ENCODE results near the gene CAPN3. TPM values are rescaled to one million over a fixed set of nuclear protein-coding genes. Genes with fewer than 3 reads are reported as not detected.

Gene CAPN3
- total RNA-seq, 2 experiments from 2014 or later: 8.2 to 8.7 TPM

GRCh38 chr15:42359985-42360384 is 684 bp downstream of the CAPN3 start:
- Mint-ChIP-seq H3K4me3 (no peak overlapping the region), H3K4me1 (ENCODE audit: low read depth) (no peaks in the 10 kb centered on the region), H3K27me3 (no peaks in the 10 kb centered on the region), H3K27ac (no peak overlapping the region), H3K9me3 (no peaks in the 10 kb centered on the region), H3K36me3 (ENCODE audit: low read depth) (peaks cover 14% of the 10 kb centered on the region)
- ATAC-seq (ENCODE audit: poor library complexity): no peak
- Histone ChIP-seq H3K4me1 (ENCODE audit: insufficient read depth, low read length) (no peaks in the 10 kb centered on the region), H3K4me3 (ENCODE audit: low read length) (no peak overlapping the region), H3K36me3 (ENCODE audit: insufficient read depth, low read length) (peaks cover 5% of the 10 kb centered on the region), H3K27ac (ENCODE audit: low read depth in 1 of 2, low read length in 2 of 2) (no peak overlapping the region), H3K9me3 (ENCODE audit: control insufficient read depth in 1 of 2, insufficient read depth in 1 of 2, low read length in 2 of 2) (no peaks in the 10 kb centered on the region), H3K27me3 (ENCODE audit: control insufficient read depth in 1 of 2, insufficient read depth in 2 of 2, low read length in 2 of 2) (no peaks in the 10 kb centered on the region)
- POLR2A ChIA-PET: no interaction called here
- CTCF ChIA-PET: interaction anchor here (0.7 kb wide), 1 partner anchor 16 kb away, joined by 3 read pairs; no protein-coding TSS in a partner anchor
- TF ChIP-seq CTCF (IDR thresholded peaks at IDR 0.05): no peak
- intact Hi-C loops (cut with DNase I, micrococcal nuclease): no loop called here
- no peak for DNase-seq

GRCh38 chr15:42360535-42361112 is 1.3 kb downstream of the CAPN3 start:
- DNase-seq (no peak), ATAC-seq (ENCODE audit: poor library complexity) (no peak)
- Mint-ChIP-seq H3K4me1 (ENCODE audit: low read depth) (no peaks in the 10 kb centered on the region), H3K36me3 (ENCODE audit: low read depth) (peaks cover 14% of the 10 kb centered on the region), H3K4me3 (no peak overlapping the region), H3K9me3 (no peaks in the 10 kb centered on the region), H3K27ac (no peak overlapping the region), H3K27me3 (no peaks in the 10 kb centered on the region)
- POLR2A ChIA-PET: no interaction called here
- Histone ChIP-seq H3K27me3 (ENCODE audit: control insufficient read depth in 1 of 2, insufficient read depth in 2 of 2, low read length in 2 of 2) (no peaks in the 10 kb centered on the region), H3K9me3 (ENCODE audit: control insufficient read depth in 1 of 2, insufficient read depth in 1 of 2, low read length in 2 of 2) (no peaks in the 10 kb centered on the region), H3K4me3 (ENCODE audit: low read length) (no peak overlapping the region), H3K27ac (ENCODE audit: low read depth in 1 of 2, low read length in 2 of 2) (no peak overlapping the region), H3K36me3 (ENCODE audit: insufficient read depth, low read length) (peaks cover 5% of the 10 kb centered on the region), H3K4me1 (ENCODE audit: insufficient read depth, low read length) (no peaks in the 10 kb centered on the region)
- intact Hi-C loops (cut with DNase I, micrococcal nuclease): no loop called here
- CTCF ChIA-PET: no interaction called here
- no peak for TF ChIP-seq CTCF (IDR thresholded peaks at IDR 0.05)

GRCh38 chr15:42363487-42363886 is 4.2 kb downstream of the CAPN3 start:
- no peaks in the 10 kb centered on the region for H3K36me3 ChIP-seq (ENCODE audit: insufficient read depth, low read length)
- H3K9me3 ChIP-seq (ENCODE audit: control insufficient read depth in 1 of 2, insufficient read depth in 1 of 2, low read length in 2 of 2): no peaks in the 10 kb centered on the region
- TF ChIP-seq CTCF (IDR thresholded peaks at IDR 0.05): no peak
- no peak overlapping the region for H3K27ac ChIP-seq (ENCODE audit: low read depth in 1 of 2, low read length in 2 of 2)
- no peaks in the 10 kb centered on the region for H3K27me3 ChIP-seq (ENCODE audit: control insufficient read depth in 1 of 2, insufficient read depth in 2 of 2, low read length in 2 of 2)
- Mint-ChIP-seq H3K4me1 (ENCODE audit: low read depth) (no peaks in the 10 kb centered on the region), H3K9me3 (no peaks in the 10 kb centered on the region), H3K4me3 (no peak overlapping the region), H3K27ac (no peak overlapping the region), H3K36me3 (ENCODE audit: low read depth) (peaks cover 14% of the 10 kb centered on the region), H3K27me3 (no peaks in the 10 kb centered on the region)
- intact Hi-C loops (cut with DNase I, micrococcal nuclease): no loop called here
- ATAC-seq (ENCODE audit: poor library complexity) (no peak), DNase-seq (no peak)
- no peaks in the 10 kb centered on the region for H3K4me1 ChIP-seq (ENCODE audit: insufficient read depth, low read length)
- CTCF ChIA-PET: no interaction called here
- no peak overlapping the region for H3K4me3 ChIP-seq (ENCODE audit: low read length)
- POLR2A ChIA-PET: interaction anchor here (0.5 kb wide), 1 partner anchor 853 kb away, joined by 3 read pairs; no protein-coding TSS in a partner anchor
